GM12874 (cell line): ENCODE results near the gene ZIC4.

Source experiments
- CTCF ChIP-seq: IDR thresholded peaks from 2 replicates; pipeline ENCODE4 v1.5.1; 2011; ENCODE audit warnings: low read depth, mild to moderate bottlenecking, control low read depth, low read length, moderate library complexity; ENCODE audit not compliant: insufficient read depth

The ZIC4 gene

GRCh38 chr3:147336543-147337278, 69.6 kb downstream of the ZIC4 start:
- TF ChIP-seq CTCF, result no peak
